Hepatocyte (in vitro differentiated cells): ENCODE measurements around the gene DBP. TPM values are rescaled to one million over a fixed set of nuclear protein-coding genes. Genes with fewer than 3 reads are reported as not detected.

ENCODE experiments used
- DNase-seq: peaks from one replicate; pipeline ENCODE4 v3.0.0-alpha.2; 2016; ENCODE audit warnings: low spot score
- H2AFZ ChIP-seq: fragments of 200-600 bp; sonication (generic); 2 replicates; pipeline ENCODE4 v1.6.0; 2016; ENCODE audit warnings: antibody characterized with exemption, mild to moderate bottlenecking
- H3K27ac ChIP-seq: fragments of 200-600 bp; sonication (generic); 2 replicates; pipeline ENCODE4 v1.5.1; 2016; ENCODE audit warnings: mild to moderate bottlenecking
- H3K27me3 ChIP-seq: fragments of 200-600 bp; sonication (generic); 2 replicates; pipeline ENCODE4 v1.6.1; 2016
- H3K36me3 ChIP-seq: fragments of 200-600 bp; sonication (generic); replicated peaks from 2 replicates; pipeline ENCODE4 v1.5.1; 2016; ENCODE audit warnings: low read depth; ENCODE audit not compliant: insufficient read depth
- H3K4me1 ChIP-seq: fragments of 200-600 bp; sonication (generic); 2 replicates; pipeline ENCODE4 v1.5.1; 2016; ENCODE audit warnings: mild to moderate bottlenecking, moderate library complexity; ENCODE audit not compliant: insufficient read depth
- H3K4me2 ChIP-seq: fragments of 200-600 bp; sonication (generic); 2 replicates; pipeline ENCODE4 v1.6.0; 2016
- H3K4me3 ChIP-seq: fragments of 200-600 bp; sonication (generic); 2 replicates; pipeline ENCODE4 v1.5.1; 2016; ENCODE audit warnings: mild to moderate bottlenecking
- H3K79me2 ChIP-seq: fragments of 200-600 bp; sonication (generic); 2 replicates; pipeline ENCODE4 v1.6.0; 2017; ENCODE audit warnings: mild to moderate bottlenecking
- H3K9me2 ChIP-seq: fragments of 200-600 bp; sonication (generic); replicated peaks from 2 replicates; pipeline ENCODE4 v1.6.0; 2017; ENCODE audit warnings: mild to moderate bottlenecking; ENCODE audit not compliant: insufficient read depth
- H3K9me3 ChIP-seq: fragments of 200-600 bp; sonication (generic); 2 replicates; pipeline ENCODE4 v1.5.1; 2016; ENCODE audit warnings: low read depth, mild to moderate bottlenecking
- H4K20me1 ChIP-seq: fragments of 200-600 bp; sonication (generic); 2 replicates; pipeline ENCODE4 v1.6.0; 2016; ENCODE audit warnings: mild to moderate bottlenecking; ENCODE audit not compliant: insufficient read depth, poor library complexity, severe bottlenecking
- CTCF ChIP-seq: fragments of 200-600 bp; sonication (generic); IDR thresholded peaks from 2 replicates; pipeline ENCODE4 v1.5.1; 2016; ENCODE audit warnings: antibody characterized with exemption, mild to moderate bottlenecking; ENCODE audit not compliant: poor library complexity
- EZH2 ChIP-seq: fragments of 200-600 bp; sonication (generic); IDR thresholded peaks from 2 replicates; pipeline ENCODE4 v1.6.1; 2016; ENCODE audit warnings: antibody characterized with exemption, mild to moderate bottlenecking, borderline replicate concordance
- EZH2phosphoT487 ChIP-seq: fragments of 200-600 bp; sonication (generic); IDR thresholded peaks from one replicate; pipeline ENCODE4 v1.6.1; 2018; ENCODE audit warnings: antibody characterized with exemption, mild to moderate bottlenecking, low read depth, moderate library complexity; ENCODE audit not compliant: unreplicated experiment, severe bottlenecking
- WGBS: methylation state at CpG from one replicate; pipeline ENCODE4 v1.1.6; 2016; ENCODE audit warnings: low lambda C conversion rate; ENCODE audit errors: missing lambda C conversion rate; 5-methylcytosine and 5-hydroxymethylcytosine counted together
- polyA plus RNA-seq: library from polyadenylated mRNA; unstranded; fragments of >200 nt; fragmentation: Nextera tagmentation; extraction: Ambion mirVana; gene quantifications from 2 replicates; pipeline ENCODE4 v1.2.1, GENCODE V29; 2016
- total RNA-seq: library from RNA; depleted of rRNA; stranded (reverse); fragments of >200 nt; gene quantifications from 2 replicates; pipeline ENCODE4 v1.2.3, GENCODE V29; 2014

The DBP gene
- total and polyA plus RNA-seq, 2 experiments from 2014 or later, result 5.4 to 11.8 TPM

DNA sequence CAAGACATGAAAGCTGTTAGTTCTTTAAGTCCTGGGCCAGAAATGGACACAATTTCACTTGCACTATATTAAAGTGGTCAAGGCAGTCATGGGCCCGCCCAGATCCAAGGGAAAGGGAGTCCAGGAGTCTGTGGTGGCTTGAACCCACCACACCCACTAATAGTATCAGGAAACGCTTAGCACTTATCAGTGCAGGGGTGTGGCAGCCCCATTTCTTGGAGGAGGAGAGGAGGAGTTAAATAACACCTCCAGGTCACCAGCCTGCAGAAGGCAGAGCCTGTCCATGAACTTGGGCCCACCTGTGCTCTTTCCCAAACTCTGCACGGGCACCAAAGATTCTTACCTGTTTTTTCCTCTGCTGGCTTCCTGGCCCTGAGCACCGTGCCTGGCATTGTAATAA, 41.0 kb upstream of the DBP start:
- H3K27ac ChIP-seq, result peak overlapping the region; percentile 62
- peaks cover 10% of the 10 kb centered on the region for H3K4me1 ChIP-seq
- TF ChIP-seq EZH2 (no peak), EZH2phosphoT487 (no peak), CTCF (no peak)
- no peaks in the 10 kb centered on the region for H3K27me3 ChIP-seq
- 69% methylated on average over 4 of the region's 4 CpGs for WGBS
- no peak overlapping the region for H3K4me2 ChIP-seq
- no peaks in the 10 kb centered on the region for H3K36me3 ChIP-seq
- H3K4me3 ChIP-seq, result no peak overlapping the region
- no peaks in the 10 kb centered on the region for H3K79me2 ChIP-seq
- no peaks in the 10 kb centered on the region for H4K20me1 ChIP-seq
- H3K9me2 ChIP-seq, result no peaks in the 10 kb centered on the region
- DNase-seq, result peak; percentile 44
- no peak overlapping the region for H2AFZ ChIP-seq
- no peaks in the 10 kb centered on the region for H3K9me3 ChIP-seq

GRCh38 chr19:48676887-48677286, 39.7 kb upstream of the DBP start:
- no peak overlapping the region for H3K4me2 ChIP-seq
- no peak overlapping the region for H3K4me3 ChIP-seq
- H3K79me2 ChIP-seq, result no peaks in the 10 kb centered on the region
- no peaks in the 10 kb centered on the region for H3K9me2 ChIP-seq
- peaks cover 10% of the 10 kb centered on the region for H3K4me1 ChIP-seq
- H2AFZ ChIP-seq, result no peak overlapping the region
- H3K27me3 ChIP-seq, result no peaks in the 10 kb centered on the region
- 82% methylated on average over 13 of the region's 13 CpGs for WGBS
- peak overlapping the region; percentile 62 for H3K27ac ChIP-seq
- H3K36me3 ChIP-seq, result no peaks in the 10 kb centered on the region
- peak; percentile 47 for DNase-seq
- no peak for TF ChIP-seq EZH2
- no peak for TF ChIP-seq EZH2phosphoT487
- TF ChIP-seq CTCF, result no peak
- no peaks in the 10 kb centered on the region for H3K9me3 ChIP-seq
- H4K20me1 ChIP-seq, result no peaks in the 10 kb centered on the region

- H3K27me3 ChIP-seq, result no peaks in the 10 kb centered on the region
- H3K4me1 ChIP-seq, result peaks cover 10% of the 10 kb centered on the region
- 96% methylated on average over 17 of the region's 17 CpGs for whole genome bisulfite sequencing
- no peak overlapping the region for H3K4me3 ChIP-seq
- no peak overlapping the region for H3K4me2 ChIP-seq
- no peak overlapping the region for H2AFZ ChIP-seq
- no peaks in the 10 kb centered on the region for H3K79me2 ChIP-seq
- H3K27ac ChIP-seq, result peak overlapping the region; percentile 62
- TF ChIP-seq CTCF, result no peak
- H3K36me3 ChIP-seq, result no peaks in the 10 kb centered on the region
- H3K9me3 ChIP-seq, result no peaks in the 10 kb centered on the region
- no peak for DNase-seq
- no peaks in the 10 kb centered on the region for H4K20me1 ChIP-seq
- no peaks in the 10 kb centered on the region for H3K9me2 ChIP-seq
These were observed 39.3 kb upstream of the DBP start for GRCh38 chr19:48676487-48676886.
